ENCODE results near the gene MYL2.

MYL2 gene

DNA sequence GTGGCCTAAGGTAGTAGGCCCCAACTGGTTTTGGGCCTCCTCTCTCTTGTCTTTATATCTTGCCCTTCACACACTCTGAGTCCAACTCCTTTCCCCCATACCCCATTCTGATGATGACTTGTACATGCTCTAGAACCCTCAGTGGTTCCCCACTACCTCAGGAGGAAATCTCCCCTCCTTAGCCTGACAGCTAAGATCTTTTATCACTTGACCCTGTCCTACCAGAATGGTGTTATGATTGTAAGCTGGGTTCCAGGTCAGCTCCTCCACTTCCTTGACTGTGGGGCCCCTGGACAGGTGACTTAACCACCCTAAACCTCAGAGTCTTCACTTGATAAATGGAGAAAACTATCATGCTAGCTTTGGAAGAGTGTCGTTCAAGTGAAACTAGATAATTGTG lies 9.4 kb upstream of the MYL2 start:
- no peak for DNase-seq

DNA sequence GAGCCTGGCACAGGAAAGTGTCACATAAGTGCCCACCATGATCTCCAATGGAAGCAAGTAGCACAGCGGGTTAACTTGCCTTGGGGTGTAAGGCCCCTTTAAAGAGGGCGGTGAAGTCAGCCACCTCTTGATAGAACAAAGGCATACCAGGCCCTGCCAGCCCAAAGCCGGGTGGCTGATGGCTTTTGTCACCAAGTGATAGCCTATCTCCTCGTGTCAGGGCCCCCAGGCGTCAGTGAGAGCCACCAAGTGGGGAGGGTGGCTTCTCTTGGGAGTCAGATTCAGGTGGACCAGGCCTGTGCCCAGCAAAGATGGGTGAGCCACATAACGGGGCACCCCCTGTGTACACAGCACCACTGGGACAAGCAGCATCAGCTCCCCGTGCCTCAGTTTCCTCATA lies 8.3 kb upstream of the MYL2 start:
- DNase-seq = no peak

DNA sequence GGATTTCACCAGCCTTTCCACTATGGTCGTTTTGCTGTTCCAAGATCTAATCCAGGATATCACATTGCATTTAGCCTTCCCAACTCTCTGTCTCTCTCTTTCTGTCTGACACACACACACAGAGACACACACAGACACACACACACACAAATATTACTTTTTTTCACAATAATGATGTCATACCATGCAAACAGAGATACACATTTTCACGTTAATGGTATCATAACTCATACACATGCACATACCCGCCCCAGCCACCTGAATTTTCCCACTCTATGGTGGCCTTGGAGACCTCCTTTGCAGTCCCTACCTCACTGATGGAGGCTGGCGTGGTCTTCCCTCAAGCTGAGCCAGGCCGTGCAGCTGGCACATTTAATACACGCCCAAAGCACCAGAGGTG lies 7.2 kb upstream of the MYL2 start:
- DNase-seq = no peak

DNA sequence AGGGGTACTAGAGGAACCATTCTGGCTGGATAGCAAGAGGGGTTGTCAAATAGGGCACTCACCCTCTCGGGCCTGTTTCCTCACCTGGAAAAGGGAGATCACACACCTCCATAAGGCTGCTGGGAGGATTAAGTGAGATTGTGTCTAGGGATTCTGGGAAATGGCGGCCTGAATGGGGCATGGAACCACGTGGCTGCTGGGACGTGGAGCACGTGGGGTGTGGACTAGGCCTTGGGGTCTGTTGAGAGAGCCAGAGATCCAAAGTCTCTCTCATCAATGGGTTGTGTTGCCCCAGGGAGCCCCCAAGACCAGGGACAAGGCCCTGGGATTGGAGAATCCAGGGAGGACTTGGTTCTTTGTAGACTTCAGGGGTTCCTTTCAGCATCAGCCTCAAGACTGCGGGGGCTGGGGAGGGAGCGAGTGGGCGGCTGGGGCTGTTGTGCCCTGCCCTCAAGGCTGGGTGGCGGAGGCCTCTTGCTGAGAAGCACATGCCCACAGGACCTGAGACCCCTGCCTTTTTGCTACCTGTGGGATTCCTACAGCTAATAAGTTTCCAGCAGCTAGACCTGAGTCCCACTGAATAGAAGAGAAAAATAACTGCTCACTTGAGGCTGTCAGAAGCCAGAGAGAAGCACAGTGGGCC lies 3.4 kb upstream of the MYL2 start:
- no peak for DNase-seq

DNA sequence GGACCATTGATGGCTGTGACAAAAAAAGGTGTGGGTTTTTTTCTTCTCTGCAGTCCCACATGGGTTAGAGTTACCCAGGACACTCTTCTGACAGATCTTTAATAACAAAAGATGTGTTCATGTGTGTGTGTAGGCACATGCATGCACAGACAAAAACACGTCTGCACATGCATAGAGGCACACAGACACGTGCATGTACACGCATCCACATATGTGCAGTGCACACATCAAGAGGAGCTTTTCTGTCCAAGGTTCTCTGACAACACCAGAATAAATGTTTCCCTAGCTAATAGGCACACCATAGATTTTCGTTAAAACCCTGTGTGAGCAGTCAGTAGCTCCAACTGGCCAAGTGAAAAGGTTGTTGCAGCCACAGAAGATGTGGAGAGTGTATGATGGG lies 2.8 kb upstream of the MYL2 start:
- DNase-seq = no peak

DNA sequence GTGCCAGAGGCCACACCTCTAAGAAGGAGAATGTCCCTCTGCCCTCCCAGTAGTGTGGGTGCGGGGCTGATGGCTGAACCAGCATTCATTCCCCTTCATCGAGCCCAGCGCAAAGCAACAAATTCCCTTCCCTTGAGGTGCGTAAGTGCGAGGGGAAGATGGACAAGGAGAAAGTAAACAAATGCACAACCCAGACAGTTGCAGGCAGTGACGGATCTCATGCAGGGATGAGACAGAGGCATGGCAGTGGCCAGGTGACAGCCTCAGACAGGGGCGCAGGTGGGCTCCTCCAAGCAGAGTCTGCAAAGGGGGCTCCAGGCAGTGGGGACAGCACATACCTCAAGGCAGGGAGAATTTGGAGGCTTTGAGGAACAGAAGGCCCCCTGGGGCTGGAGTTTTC lies 2.3 kb upstream of the MYL2 start:
- no peak for DNase-seq

DNA sequence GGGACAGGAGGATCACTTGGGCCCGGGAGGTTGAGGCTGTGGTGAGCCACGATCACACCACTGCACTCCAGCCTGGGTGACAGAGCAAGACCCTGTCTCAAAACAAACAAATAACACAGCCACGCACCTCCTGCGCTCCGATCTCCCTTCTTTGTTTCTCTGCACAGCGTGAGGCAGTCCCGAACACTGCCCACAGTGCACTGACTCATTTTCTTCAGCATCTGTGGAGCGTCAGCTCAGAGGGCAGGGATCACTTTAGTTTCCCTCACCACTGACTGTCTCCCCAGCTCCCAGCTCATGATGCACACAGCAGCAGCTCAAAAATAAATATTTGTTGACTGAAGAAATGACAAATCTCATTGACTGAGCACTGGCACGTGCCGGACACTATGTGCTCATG lies 883 bp upstream of the MYL2 start:
- DNase-seq = no peak

DNA sequence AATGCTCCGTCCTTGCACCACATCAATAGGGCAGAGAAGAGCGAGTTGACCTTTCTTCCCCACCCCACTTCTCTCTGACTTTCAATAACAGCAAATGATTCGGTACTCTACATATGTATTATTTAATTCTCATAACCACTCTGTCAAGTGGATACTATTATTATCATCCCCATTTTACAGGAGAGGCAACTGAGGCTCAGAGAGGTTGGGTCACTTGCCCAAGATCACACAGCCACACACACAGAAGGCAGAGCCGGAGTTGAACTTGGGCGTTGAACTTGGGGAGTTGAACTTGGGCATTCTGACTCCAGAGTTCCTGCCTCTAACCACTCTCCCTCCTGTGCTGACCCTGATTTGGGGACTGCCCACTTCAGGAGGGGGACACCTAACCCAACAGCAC lies 659 bp downstream of the MYL2 start:
- no peak for DNase-seq

DNA sequence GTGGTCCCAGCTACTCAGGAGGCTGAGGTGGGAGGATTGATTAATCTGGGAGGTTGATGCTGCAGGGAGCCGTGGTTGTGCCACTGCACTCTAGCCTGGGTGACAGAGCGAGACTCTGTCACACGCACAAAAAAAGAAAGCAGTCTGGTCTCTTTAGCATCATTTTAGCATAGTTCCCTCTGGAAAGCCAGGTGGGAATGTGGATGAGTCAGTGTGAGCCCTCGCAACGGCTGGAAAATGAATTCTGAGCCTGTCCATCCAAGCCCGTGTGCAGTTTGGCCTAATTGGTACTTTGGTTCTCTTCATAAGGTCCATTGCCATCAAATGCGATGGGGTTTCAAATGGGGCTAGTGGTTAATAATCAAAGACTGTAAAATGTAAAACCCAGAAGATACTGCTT lies 2.4 kb downstream of the MYL2 start:
- DNase-seq = no peak

DNA sequence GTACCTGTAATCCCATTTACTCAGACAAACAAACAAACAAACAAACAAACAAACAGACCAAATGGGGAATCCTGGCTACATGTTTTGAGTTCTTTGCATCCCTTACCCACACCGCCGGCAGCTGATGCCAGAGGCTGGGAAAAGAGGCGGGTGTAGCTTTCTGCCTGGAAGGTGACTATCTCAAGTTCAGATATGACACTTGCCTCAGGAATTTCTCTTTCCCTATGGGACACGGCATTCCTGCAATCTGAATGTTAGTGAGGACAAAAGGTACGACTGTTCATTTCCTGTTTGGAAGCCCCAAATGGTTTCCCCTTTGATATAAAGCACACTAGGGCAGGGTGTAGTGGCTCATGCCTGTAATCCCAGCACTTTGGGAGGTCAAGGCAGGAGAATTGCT lies 2.9 kb downstream of the MYL2 start:
- DNase-seq = no peak

DNA sequence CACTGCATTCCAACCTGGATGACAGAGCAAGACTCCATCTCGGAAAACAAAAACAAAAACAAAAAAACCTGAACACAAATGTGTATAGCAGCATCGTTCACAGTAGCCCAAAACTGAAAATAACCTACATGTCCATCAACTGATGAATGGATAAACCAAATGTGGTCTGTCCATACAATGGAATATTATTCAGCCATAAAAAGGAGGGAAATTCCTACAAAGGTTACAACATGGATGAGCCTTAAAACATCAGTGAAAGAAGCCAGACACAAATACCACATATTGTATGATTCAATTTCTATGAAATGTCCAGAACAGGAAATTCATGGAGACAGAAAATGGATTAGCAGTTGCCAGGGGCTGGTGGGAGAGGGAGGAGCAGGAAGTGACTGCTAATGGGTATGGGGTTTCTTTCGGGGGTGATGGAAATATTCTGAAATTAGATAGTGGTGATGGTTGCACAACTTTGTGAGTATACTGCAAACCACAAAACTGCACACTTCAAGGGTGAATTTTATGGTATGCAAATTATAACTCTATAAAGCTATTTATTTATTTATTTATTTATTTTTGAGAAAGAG lies 4.0 kb downstream of the MYL2 start:
- no peak for DNase-seq

DNA sequence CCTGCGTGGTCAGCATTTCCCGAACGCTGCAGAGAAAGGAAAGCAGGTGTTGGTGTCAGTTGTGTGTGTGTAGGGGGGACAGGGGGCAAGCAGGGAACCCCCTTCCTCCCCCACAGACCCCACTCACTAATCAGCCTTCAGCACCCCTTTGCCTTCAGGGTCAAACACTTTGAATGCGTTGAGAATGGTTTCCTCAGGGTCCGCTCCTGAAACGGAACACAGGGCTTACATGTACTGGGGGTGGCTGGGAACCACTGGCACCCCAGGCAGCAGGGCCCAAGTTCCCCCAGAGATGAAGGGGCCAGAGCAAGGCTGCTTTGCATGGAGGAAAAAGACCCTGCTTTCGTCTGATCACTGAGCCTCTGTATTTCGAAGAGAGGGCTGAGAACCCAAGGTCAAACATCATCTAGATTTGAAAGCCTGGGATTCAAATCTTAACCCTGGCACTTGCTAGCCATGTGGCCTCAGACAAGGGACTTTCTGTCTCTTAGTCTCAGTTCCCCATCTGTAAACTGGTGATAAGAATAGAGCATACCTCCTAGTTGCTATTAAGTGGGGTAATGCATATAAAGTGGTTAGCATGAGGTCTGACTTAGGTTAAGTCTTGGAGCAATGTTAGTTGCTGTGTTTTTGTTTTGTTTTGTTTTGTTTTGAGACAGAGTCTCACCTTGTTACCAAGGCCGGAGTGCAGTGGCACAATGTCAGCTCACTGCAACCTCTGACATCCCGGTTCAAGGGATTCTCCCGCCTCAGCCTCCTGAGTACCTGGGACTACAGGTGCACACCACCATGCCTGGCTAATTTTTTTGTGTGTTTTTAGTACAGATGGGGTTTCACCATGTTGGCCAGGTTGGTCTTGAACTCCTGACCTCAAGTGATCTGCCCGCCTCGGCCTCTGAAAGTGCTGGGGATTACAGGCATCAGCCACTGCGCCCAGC lies 7.0 kb downstream of the MYL2 start:
- DNase-seq = no peak

DNA sequence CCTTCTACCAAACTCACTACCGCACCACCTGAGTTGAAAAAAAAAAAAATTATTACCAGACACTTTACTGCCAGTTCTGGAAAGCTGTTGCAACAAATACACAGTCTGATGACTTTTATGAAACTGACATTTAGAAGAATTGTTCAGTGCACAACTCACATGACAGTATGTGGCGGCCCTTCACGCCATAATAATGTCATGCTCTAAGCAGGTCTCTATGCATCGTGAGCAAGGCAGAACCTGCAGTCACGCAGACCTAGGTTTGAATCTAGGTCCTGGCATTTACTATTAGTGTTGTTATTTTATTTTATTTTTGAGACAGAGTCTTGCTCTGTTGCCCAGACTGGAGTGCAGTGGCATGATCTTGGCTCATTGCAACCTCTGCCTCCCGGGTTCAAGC lies 8.1 kb downstream of the MYL2 start:
- DNase-seq = no peak

DNA sequence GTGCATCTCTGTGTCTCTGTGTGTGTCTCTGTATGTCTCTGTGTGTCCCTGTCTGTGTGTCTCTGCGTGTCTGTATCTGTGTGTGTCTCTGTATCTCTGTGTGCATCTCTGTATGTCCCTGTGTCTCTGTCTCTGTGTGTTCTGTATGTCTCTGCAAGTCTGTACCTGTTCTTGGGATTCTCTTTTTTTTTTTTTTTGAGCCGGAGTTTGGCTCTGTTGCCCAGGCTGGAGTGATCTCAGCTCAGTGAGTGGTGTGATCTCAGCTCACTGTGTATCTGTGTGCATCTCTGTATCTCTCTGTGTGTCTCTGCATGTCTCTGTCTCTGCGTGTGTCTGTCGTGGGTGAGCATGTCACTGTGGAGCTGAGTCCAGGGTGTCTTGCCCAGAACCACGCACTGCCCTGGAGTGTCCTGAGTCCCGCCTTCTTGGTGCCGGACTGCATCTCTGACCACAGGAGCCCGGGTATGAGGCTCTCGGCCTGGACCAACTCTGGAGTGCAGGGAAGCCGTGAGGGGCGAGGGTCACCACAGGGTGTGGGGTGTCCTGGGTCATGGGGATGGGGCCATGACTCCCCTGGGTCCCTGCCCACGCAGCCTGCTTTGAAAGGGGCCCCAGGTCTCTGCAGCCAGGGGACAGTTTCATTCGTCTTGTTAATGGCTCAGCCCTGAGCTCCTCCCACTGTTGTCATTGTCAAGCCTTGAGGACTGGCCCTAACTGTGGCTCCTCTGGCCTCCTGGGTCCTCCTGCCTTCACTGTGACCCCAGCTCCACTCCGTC lies 11.8 kb downstream of the MYL2 start:
- DNase-seq = no peak

DNA sequence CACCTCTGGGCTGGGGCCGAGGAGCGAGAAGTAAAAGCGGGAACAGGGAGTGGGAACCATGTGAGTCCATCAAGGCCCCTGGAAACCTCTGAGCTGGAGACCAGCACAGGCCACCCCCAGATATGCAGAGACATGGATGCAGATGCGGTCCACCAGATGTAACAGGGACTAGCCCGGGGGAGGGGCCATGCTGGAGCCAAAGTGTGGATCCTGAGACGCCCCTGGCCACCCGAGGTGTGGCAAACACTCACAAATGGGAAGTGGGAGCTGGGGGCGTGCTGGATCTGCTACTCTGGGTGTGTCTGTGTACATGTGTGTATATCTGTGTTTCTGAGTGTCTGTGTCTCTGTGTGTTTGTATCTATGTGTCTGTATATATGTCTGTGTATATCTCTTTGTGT lies 12.8 kb downstream of the MYL2 start:
- no peak for DNase-seq

DNA sequence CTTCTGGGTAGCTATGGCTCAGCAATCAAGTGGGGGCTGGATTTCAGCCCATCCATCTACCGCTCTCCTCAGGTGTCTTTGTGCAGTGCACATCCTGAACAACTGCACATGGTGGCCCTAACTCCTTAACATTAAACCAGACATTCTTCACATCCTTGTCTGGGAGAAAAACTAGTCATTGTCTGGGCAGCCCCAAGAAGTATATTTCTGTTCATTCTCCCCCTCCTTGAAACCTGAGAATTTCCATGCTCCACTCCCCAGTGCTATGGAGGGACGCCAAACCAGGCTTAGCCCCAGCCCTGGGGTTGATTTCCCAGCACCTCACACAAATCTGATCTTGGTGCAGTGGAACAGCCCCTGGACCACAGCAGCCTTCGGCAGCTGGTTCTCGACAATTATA lies 13.4 kb downstream of the MYL2 start:
- no peak for DNase-seq

DNA sequence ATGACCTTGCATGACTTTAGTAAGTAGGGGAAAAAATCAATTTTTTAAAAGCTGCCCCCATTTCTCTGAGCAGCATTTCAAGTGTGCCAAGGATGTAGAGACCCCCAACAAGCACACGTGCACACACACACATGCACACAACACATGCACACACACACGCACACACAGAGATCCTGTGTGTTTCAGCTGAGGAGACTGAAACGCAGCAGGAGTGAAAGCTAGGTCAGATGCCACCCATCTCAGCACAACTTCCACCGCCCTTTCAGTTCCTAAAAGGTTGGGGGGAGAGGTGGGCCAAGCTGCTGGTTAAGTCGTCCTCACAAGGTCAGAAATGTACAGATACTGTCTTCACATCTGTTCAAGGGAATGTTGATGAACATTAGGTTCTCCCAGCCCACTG lies 13.9 kb downstream of the MYL2 start:
- no peak for DNase-seq

DNA sequence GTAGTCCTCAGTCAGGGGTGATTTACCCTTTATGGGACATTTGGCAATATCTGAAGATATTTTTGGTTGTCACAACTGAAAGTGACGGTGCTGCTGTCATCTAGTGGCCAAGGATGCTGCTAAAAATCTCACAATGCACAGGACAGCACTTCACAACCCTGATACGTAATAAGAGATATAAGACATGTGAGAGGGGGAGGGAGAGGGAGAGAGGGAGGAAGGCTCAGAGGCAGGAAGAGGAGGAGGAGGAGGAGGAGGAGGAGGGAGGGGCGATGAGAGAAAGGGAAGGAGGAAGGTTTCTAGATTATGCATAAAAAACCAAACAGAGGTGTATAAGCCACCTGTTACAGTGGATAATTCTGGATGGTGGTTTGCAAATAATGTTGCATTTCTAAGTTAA lies 14.3 kb downstream of the MYL2 start:
- no peak for DNase-seq

DNA sequence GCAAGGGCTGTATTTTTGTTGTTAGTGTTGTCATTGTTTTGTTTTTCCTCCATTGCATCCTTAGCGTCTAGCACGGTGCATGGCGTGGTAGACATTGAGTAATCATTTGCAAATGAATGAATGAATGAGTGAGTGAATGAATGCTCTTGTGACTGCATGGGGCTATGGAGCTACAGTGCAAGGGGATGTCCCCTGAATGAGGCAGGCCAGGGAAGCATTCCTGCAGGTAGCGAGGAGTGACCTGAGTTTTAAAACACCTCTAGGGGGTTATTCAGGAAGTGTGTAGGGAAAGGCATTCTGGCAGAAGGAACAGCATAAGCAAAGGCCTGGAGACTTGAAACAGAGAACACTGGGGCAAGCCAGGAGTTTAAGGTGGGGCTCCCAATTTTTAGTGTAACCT lies 16.9 kb downstream of the MYL2 start:
- no peak for DNase-seq

DNA sequence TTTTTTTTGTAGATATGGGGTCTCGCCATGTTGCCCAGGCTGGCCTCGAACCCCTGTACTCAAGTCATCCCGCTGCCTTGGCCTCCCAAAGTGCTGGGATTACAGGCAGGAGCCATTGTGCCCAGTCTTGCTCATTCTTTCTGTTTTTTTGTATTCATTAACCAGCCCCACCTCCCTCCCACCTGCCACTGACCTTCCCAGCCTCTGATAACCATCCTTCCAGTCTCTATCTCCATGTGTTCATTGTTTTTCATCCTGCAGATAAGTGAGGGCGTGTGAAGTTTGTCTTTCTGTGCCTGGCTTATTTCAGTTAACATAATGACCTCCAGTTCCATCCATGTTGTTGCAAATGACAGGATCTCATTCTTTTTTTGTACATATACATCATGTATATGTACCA lies 19.0 kb downstream of the MYL2 start:
- no peak for DNase-seq

DNA sequence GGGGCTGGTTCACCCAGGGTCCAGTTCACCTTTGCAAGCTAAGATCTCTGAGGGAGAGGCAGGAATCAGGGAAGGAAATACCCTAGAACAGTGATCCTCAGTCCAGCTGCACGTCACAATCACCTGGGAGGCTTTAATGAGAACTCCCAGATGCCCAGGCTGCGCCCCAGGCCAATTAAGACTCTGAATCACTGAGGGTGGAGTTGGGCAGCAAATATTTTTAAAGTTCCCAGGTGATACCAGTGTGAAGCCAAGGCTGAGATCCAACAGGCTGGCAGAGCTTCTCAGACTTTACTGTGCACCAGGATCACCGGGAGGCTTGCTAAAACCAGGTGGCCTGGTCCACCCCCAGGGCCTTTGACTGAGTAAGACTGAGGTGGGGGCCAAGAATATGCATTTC lies 23.8 kb downstream of the MYL2 start:
- DNase-seq = no peak

DNA sequence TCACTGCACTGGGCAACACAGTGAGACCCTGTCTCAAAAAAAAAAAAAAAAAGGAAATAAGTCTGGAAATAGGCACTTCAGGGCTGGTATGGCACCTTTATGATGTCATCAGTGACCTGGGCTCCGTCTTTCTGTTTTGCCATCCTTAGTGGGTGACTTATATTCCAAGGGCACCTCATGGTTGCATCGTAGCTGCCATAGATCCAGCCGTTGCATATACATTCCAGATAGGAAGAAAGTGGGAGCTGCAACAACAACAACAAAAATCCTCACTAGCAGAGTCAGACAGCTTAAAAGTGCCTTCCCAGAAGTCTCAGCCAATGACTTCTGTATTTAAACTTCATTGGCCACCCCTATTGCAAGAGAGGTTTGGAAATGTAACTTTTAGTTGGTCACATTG lies 26.4 kb downstream of the MYL2 start:
- no peak for DNase-seq

DNA sequence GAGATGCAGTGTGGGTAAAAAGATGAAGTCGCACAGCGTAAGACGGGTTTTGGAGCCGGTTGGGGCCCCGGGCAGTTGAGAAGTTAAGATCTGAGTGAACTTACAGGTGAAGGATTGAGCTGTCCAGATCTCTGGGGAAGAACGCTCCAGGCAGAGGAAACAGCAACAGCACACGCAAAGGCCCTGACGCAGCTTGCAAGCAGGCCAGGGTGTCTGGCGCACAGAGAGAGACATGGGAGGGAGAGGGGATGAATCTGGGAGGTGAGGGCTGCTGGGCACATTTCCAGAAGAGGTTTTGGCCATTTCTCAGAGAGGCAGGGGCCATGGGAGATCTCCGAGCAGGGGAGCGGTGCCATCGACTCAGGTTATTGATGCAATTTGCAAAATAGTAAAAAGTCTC lies 31.0 kb downstream of the MYL2 start:
- DNase-seq = no peak

Data from DMS79 (cell line).